Activated naive CD4-positive, alpha-beta T cell treated with anti-CD3 and anti-CD28 coated beads, Interleukin-2, amount 50 U/mL, for 72 hours (primary cell): ENCODE measurements around the gene KPNA3. TPM values are rescaled to one million over a fixed set of nuclear protein-coding genes. Genes with fewer than 3 reads are reported as not detected.
"Not testable (repeated sequence)": the region's sequence is repeated elsewhere in the genome, so short reads cannot be mapped to it uniquely, and the experiment has no call there.

Source experiments
- ATAC-seq, 2 donors: fragments of 150-1000 bp; cut with Tn5 transposase; 2 replicates each; pipeline ENCODE4 v1.10.0; 2021; ENCODE audit warnings: mild to moderate bottlenecking in 2 of 2, moderate library complexity in 2 of 2
- DNase-seq, 2 donors: peaks; one replicate each; pipeline ENCODE4 v3.0.0; 2021 to 2022; ENCODE audit warnings: low spot score in 2 of 2
- H3K27ac Mint-ChIP-seq, 2 donors: one replicate each; pipeline ENCODE4 v1.8.0; 2022; ENCODE audit warnings: mild to moderate bottlenecking in 2 of 2, mixed read lengths in 2 of 2
- H3K36me3 Mint-ChIP-seq, 2 donors: one replicate each; pipeline ENCODE4 v1.8.0; 2022; ENCODE audit warnings: mixed read lengths in 2 of 2
- H3K9me3 Mint-ChIP-seq, 2 donors: one replicate each; pipeline ENCODE4 v1.8.0; 2022; ENCODE audit warnings: mixed read lengths in 2 of 2
- total RNA-seq, 2 donors: library from RNA; stranded (reverse); gene quantifications; one replicate each; pipeline ENCODE4 v1.2.3, GENCODE V29; 2022

The KPNA3 gene
- total RNA-seq = 10 to 100 TPM; 33.0 to 36.3 TPM

DNA sequence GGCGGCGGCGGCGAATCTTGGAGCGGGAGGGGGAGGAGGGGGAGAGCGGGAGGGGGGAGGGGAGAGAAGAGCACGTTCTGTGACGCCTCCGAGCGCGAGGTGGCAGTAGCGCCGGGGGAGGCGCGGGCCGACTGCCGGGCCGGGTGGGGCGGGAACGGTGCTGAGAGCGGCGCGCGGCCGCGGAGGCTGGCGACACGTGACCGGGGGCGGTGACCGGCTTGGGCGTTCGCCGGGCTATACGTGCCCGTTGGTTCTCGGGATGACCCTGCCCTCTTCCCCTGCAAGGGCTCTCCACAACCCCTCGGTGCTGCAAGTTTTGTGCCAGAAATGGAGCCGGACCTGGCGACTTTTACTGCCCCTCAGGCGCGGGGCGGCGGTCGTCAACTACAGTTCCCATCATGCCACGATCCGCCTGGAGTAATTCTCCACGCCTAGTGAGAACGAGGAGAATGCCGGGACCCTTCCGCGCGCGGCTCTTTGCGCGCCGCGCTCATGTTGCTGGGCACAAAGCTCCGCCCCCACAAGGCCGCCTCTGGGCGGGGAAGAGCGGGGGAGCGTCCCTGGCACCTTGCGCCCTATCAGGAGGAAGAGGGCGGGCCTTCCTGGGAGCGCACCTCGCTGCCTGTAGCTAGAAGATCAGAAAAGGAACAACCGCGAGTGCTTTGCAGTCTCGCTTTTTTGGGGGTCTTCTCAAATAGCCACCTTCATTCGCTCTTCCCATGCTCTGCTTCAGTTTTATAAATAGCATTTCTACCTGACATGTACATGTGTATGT lies at the start of gene KPNA3:
TSS of gene KPNA3 (minus strand) at position 133 of the 775 bp plus-strand sequence. CDS start 176 bp downstream, outside the sequence.
- H3K36me3 Mint-ChIP-seq = peaks cover 8 to 13% of the 10 kb centered on the region in 2 donors
- H3K27ac Mint-ChIP-seq = peak within 1 kb of the TSS; percentile 90 to 94
- no peaks in the 10 kb centered on the region for H3K9me3 Mint-ChIP-seq
- DNase-seq = peak; percentile 89
- ATAC-seq = peak; percentile 93

DNA sequence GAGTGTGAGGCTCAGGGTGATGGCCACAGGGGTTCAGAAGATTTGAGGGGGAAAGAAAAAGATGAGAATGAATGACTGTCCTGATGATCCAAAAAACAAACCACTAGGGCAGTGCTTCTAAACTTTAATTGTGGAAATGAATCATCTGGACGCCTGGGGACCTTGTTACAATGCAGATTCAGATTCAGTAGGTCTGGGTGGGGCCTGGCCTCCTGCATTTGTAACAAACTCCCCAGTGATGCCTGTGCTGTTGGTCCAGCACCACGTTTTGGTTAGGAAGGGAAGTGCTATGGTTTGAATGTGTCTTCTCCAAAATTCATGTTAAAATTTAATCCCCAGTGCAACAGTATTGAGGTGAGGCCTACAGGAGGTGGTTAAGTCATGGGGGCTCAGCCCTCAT lies 49.5 kb upstream of the KPNA3 start:
- ATAC-seq (no peak), DNase-seq (no peak)
- Mint-ChIP-seq H3K9me3 (no peaks in the 10 kb centered on the region), H3K36me3 (no peaks in the 10 kb centered on the region), H3K27ac (peak overlapping the region in 1 of 2 donors; percentile 2)

- ATAC-seq (no peak), DNase-seq (no peak)
- Mint-ChIP-seq H3K27ac (no peak overlapping the region), H3K9me3 (no peaks in the 10 kb centered on the region), H3K36me3 (no peaks in the 10 kb centered on the region)
Observed at GRCh38 chr13:49840675-49841074, 48.2 kb upstream of the KPNA3 start.

- DNase-seq = no peak
Observed at GRCh38 chr13:49840266-49840665, 47.8 kb upstream of the KPNA3 start.

GRCh38 chr13:49838989-49839388 lies 46.5 kb upstream of the KPNA3 start:
- Mint-ChIP-seq H3K27ac (no peak overlapping the region), H3K36me3 (no peaks in the 10 kb centered on the region), H3K9me3 (no peaks in the 10 kb centered on the region)
- no peak for ATAC-seq
- DNase-seq = no peak

More at GRCh38 chr13:49840266-49840665, 47.8 kb upstream of the KPNA3 start:
- H3K27ac Mint-ChIP-seq = no peak overlapping the region
- no peaks in the 10 kb centered on the region for H3K36me3 Mint-ChIP-seq
- no peak for ATAC-seq
- no peaks in the 10 kb centered on the region for H3K9me3 Mint-ChIP-seq

- H3K27ac Mint-ChIP-seq = no peak overlapping the region
- DNase-seq (no peak), ATAC-seq (no peak)
- no peaks in the 10 kb centered on the region for H3K9me3 Mint-ChIP-seq
- H3K36me3 Mint-ChIP-seq = no peaks in the 10 kb centered on the region
Observed at GRCh38 chr13:49836516-49836915, 44.0 kb upstream of the KPNA3 start.

- Mint-ChIP-seq H3K27ac (peak overlapping the region in 1 of 2 donors; percentile 8), H3K36me3 (peaks cover 0 to 5% of the 10 kb centered on the region in 2 donors), H3K9me3 (peaks cover 5 to 6% of the 10 kb centered on the region in 2 donors)
- ATAC-seq (no peak), DNase-seq (no peak)
Observed at GRCh38 chr13:49833402-49833801, 40.9 kb upstream of the KPNA3 start.

- H3K36me3 Mint-ChIP-seq = peaks cover 0 to 5% of the 10 kb centered on the region in 2 donors
- peaks cover 5 to 6% of the 10 kb centered on the region in 2 donors for H3K9me3 Mint-ChIP-seq
- ATAC-seq (no peak), DNase-seq (no peak)
- H3K27ac Mint-ChIP-seq = no peak overlapping the region
Observed at GRCh38 chr13:49831455-49831854, 39.0 kb upstream of the KPNA3 start.

GRCh38 chr13:49830721-49831120 lies 38.2 kb upstream of the KPNA3 start:
- no peak for DNase-seq
- Mint-ChIP-seq H3K9me3 (peaks cover 5 to 6% of the 10 kb centered on the region in 2 donors), H3K36me3 (peaks cover 0 to 5% of the 10 kb centered on the region in 2 donors), H3K27ac (no peak overlapping the region)
- ATAC-seq = no peak

GRCh38 chr13:49829715-49830114 lies 37.2 kb upstream of the KPNA3 start:
- no peak for ATAC-seq
- H3K27ac Mint-ChIP-seq = no peak overlapping the region
- H3K9me3 Mint-ChIP-seq = peaks cover 5 to 6% of the 10 kb centered on the region in 2 donors
- no peak for DNase-seq
- H3K36me3 Mint-ChIP-seq = peaks cover 0 to 5% of the 10 kb centered on the region in 2 donors

GRCh38 chr13:49828453-49828852 lies 36.0 kb upstream of the KPNA3 start:
- no peak for DNase-seq
- no peak overlapping the region for H3K27ac Mint-ChIP-seq
- peaks cover 5 to 6% of the 10 kb centered on the region in 2 donors for H3K9me3 Mint-ChIP-seq
- no peak for ATAC-seq
- H3K36me3 Mint-ChIP-seq = peaks cover 0 to 5% of the 10 kb centered on the region in 2 donors

GRCh38 chr13:49827891-49828290 lies 35.4 kb upstream of the KPNA3 start:
- Mint-ChIP-seq H3K9me3 (peaks cover 5 to 6% of the 10 kb centered on the region in 2 donors), H3K36me3 (peaks cover 0 to 5% of the 10 kb centered on the region in 2 donors), H3K27ac (no peak overlapping the region)
- ATAC-seq = no peak
- DNase-seq = no peak

- Mint-ChIP-seq H3K27ac (no peak overlapping the region), H3K36me3 (peaks cover 0 to 5% of the 10 kb centered on the region in 2 donors), H3K9me3 (peaks cover 5 to 6% of the 10 kb centered on the region in 2 donors)
- no peak for ATAC-seq
- DNase-seq = no peak
Observed at GRCh38 chr13:49827336-49827735, 34.9 kb upstream of the KPNA3 start.

DNA sequence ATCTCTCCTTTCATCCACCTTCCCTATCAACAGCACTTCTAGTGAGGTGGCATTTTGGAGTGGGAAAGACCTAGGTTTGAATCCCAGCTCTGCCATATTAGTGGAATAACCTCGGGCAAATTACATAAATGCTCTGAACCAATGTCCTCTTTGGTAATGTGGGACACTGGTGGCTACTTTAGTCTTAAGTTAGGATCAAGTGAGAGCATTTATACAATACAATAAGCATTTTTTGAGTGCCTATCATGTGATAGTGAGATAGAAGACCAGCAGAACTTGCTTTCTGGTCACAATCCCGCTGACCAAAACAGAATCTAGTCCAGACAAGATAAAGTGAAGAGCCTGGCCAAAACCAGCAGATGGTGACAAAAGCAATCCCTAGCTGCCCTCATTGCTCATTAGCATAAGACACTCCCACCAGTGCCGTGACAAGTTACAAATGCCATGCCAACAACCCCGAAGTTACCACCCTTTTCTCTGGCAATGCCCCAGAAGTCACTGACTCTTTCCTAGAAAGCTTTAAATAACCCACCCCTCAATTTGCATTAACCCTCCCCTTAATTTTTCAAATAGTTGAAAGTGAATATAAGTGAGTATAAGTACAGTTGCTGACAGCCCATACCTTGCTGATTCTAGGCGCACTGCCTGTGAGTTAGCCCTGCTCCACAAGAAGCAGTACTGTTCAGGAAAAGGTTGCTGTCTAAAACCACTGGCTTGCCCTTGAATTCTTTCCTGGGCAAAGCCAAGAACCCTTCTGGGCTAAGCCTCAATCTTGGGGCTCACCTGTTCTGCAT lies 28.9 kb upstream of the KPNA3 start:
- ATAC-seq (no peak), DNase-seq (no peak)
- H3K27ac Mint-ChIP-seq = no peak overlapping the region
- no peaks in the 10 kb centered on the region for H3K9me3 Mint-ChIP-seq
- H3K36me3 Mint-ChIP-seq = no peaks in the 10 kb centered on the region

DNA sequence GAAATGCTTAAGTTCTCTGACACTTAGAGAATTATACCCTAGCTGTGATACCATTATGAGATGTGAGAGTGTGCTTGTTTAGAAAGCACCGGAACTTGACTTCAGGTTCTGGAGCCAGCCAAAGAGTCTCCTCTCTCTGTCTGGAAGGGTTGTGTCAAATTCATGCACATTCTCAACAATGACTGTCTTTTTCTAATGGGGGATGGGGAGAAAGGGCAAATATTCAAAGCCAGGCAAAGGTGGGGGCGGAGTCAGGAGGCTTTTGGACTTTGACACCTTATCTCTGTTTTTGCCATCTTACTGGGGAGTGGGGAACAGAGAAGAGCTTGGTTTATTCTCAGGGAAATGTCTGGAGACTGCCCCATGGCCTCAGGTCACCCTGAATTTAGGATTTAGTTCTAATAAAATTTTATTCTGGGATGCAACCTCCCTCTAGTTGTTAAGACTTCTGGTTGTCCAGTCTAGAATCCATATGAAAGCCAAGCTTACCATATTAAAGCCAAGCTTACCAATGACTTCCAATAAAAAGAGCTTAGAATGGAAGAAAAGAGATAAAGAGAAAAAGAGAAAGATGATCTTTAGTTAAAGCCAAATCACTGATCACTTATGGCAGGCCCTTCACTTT lies 28.2 kb upstream of the KPNA3 start:
- no peak overlapping the region for H3K27ac Mint-ChIP-seq

GRCh38 chr13:49816047-49816446 lies 23.6 kb upstream of the KPNA3 start:
- ATAC-seq = not testable (repeated sequence)

More for the DNA sequence above, 28.2 kb upstream of the KPNA3 start:
- Mint-ChIP-seq H3K36me3 (no peaks in the 10 kb centered on the region), H3K9me3 (no peaks in the 10 kb centered on the region)
- DNase-seq = no peak
- ATAC-seq = no peak

More at GRCh38 chr13:49816047-49816446, 23.6 kb upstream of the KPNA3 start:
- H3K9me3 Mint-ChIP-seq, H3K27ac Mint-ChIP-seq, H3K36me3 Mint-ChIP-seq, DNase-seq: not testable (repeated sequence)
